ENCODE results near the gene MALRD1.

- TF ChIP-seq, protein P1, sequence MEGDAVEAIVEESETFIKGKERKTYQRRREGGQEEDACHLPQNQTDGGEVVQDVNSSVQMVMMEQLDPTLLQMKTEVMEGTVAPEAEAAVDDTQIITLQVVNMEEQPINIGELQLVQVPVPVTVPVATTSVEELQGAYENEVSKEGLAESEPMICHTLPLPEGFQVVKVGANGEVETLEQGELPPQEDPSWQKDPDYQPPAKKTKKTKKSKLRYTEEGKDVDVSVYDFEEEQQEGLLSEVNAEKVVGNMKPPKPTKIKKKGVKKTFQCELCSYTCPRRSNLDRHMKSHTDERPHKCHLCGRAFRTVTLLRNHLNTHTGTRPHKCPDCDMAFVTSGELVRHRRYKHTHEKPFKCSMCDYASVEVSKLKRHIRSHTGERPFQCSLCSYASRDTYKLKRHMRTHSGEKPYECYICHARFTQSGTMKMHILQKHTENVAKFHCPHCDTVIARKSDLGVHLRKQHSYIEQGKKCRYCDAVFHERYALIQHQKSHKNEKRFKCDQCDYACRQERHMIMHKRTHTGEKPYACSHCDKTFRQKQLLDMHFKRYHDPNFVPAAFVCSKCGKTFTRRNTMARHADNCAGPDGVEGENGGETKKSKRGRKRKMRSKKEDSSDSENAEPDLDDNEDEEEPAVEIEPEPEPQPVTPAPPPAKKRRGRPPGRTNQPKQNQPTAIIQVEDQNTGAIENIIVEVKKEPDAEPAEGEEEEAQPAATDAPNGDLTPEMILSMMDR (IDR thresholded peaks at IDR 0.05): no peak
- TF ChIP-seq POLR2A (IDR thresholded peaks at IDR 0.05): no peak
Observed at GRCh38 chr10:19200211-19200610, 151.6 kb downstream of the MALRD1 start.

Data from right lobe of liver (tissue), 4 donors.